HG03095 (cell line): ENCODE data around the gene LAMA1.

Experiments used
- ATAC-seq: cut with Tn5 transposase; IDR thresholded peaks from one replicate; pipeline ENCODE4 v1.9.1; 2021; ENCODE audit warnings: moderate library complexity; ENCODE audit not compliant: unreplicated experiment

The LAMA1 gene

GRCh38 chr18:6994056-6994770 lies 123.4 kb downstream of the LAMA1 start:
- no peak for ATAC-seq

- ATAC-seq, result no peak
Measured at GRCh38 chr18:6992761-6993160, 124.8 kb downstream of the LAMA1 start.

GRCh38 chr18:6983366-6983765 lies 134.2 kb downstream of the LAMA1 start:
- ATAC-seq, result no peak

GRCh38 chr18:6982398-6982797 lies 135.2 kb downstream of the LAMA1 start:
- no peak for ATAC-seq

GRCh38 chr18:6980363-6980762 lies 137.2 kb downstream of the LAMA1 start:
- ATAC-seq, result no peak

- no peak for ATAC-seq
Measured at GRCh38 chr18:6979954-6980353, 137.6 kb downstream of the LAMA1 start.

GRCh38 chr18:6976935-6977334 lies 140.7 kb downstream of the LAMA1 start:
- ATAC-seq, result no peak

- ATAC-seq, result no peak
Measured at GRCh38 chr18:6975084-6975483, 142.5 kb downstream of the LAMA1 start.

GRCh38 chr18:6971823-6972478 lies 145.6 kb downstream of the LAMA1 start:
- no peak for ATAC-seq

GRCh38 chr18:6963452-6964097 lies 154.0 kb downstream of the LAMA1 start:
- no peak for ATAC-seq

- ATAC-seq, result no peak
Measured at GRCh38 chr18:6962571-6963451, 154.8 kb downstream of the LAMA1 start.

- no peak for ATAC-seq
Measured at GRCh38 chr18:6961331-6961730, 156.3 kb downstream of the LAMA1 start.

- no peak for ATAC-seq
Measured at GRCh38 chr18:6960656-6961055, 156.9 kb downstream of the LAMA1 start.

- no peak for ATAC-seq
Measured at GRCh38 chr18:6960124-6960523, 157.5 kb downstream of the LAMA1 start.

- no peak for ATAC-seq
Measured at GRCh38 chr18:6959110-6959509, 158.5 kb downstream of the LAMA1 start.

GRCh38 chr18:6956999-6957398 lies 160.6 kb downstream of the LAMA1 start:
- no peak for ATAC-seq

- ATAC-seq, result no peak
Measured at GRCh38 chr18:6956495-6956894, 161.1 kb downstream of the LAMA1 start.

GRCh38 chr18:6955304-6955703 lies 162.3 kb downstream of the LAMA1 start:
- no peak for ATAC-seq

GRCh38 chr18:6954501-6954900 lies 163.1 kb downstream of the LAMA1 start:
- ATAC-seq, result no peak

GRCh38 chr18:6951336-6952090 lies 166.1 kb downstream of the LAMA1 start:
- no peak for ATAC-seq
